Suppressor macrophage treated with lipopolysaccharide for 4 hours (primary cell): Measurements from ENCODE around the gene OSGIN1.

Experiments used
- DNase-seq: peaks from one replicate; pipeline ENCODE4 v3.0.0-alpha.2; 2020

The OSGIN1 gene

GRCh38 chr16:83973581-83974385 lies 20.7 kb downstream of the OSGIN1 start:
- no peak for DNase-seq

GRCh38 chr16:83974475-83974874 lies 21.4 kb downstream of the OSGIN1 start:
- no peak for DNase-seq

- no peak for DNase-seq
These were observed 22.7 kb downstream of the OSGIN1 start for GRCh38 chr16:83975590-83976260.

GRCh38 chr16:83977056-83977815 lies 24.2 kb downstream of the OSGIN1 start:
- no peak for DNase-seq

- DNase-seq, result no peak
These were observed 25.4 kb downstream of the OSGIN1 start for GRCh38 chr16:83978401-83978904.

- DNase-seq, result no peak
These were observed 26.4 kb downstream of the OSGIN1 start for GRCh38 chr16:83979441-83979840.

GRCh38 chr16:83980794-83981193 lies 27.8 kb downstream of the OSGIN1 start:
- DNase-seq, result no peak

- no peak for DNase-seq
These were observed 28.8 kb downstream of the OSGIN1 start for GRCh38 chr16:83981799-83982198.

- no peak for DNase-seq
These were observed 30.5 kb downstream of the OSGIN1 start for GRCh38 chr16:83983491-83983890.

- no peak for DNase-seq
These were observed 36.3 kb downstream of the OSGIN1 start for GRCh38 chr16:83989300-83989699.

GRCh38 chr16:83990492-83990891 lies 37.5 kb downstream of the OSGIN1 start:
- no peak for DNase-seq

- DNase-seq, result no peak
These were observed 39.6 kb downstream of the OSGIN1 start for GRCh38 chr16:83992624-83993023.

GRCh38 chr16:83994087-83994486 lies 41.0 kb downstream of the OSGIN1 start:
- peak; percentile 91 for DNase-seq

GRCh38 chr16:83994703-83995102 lies 41.7 kb downstream of the OSGIN1 start:
- DNase-seq, result no peak

- no peak for DNase-seq
These were observed 42.7 kb downstream of the OSGIN1 start for GRCh38 chr16:83995754-83996153.

GRCh38 chr16:83996481-83997252 lies 43.6 kb downstream of the OSGIN1 start:
- DNase-seq, result no peak

- no peak for DNase-seq
These were observed 45.1 kb downstream of the OSGIN1 start for GRCh38 chr16:83998091-83998490.

GRCh38 chr16:84000989-84001642 lies 48.1 kb downstream of the OSGIN1 start:
- no peak for DNase-seq

- DNase-seq, result no peak
These were observed 48.7 kb downstream of the OSGIN1 start for GRCh38 chr16:84001726-84002125.

- DNase-seq, result no peak
These were observed 50.0 kb downstream of the OSGIN1 start for GRCh38 chr16:84003038-84003437.

GRCh38 chr16:84004442-84004841 lies 51.4 kb downstream of the OSGIN1 start:
- DNase-seq, result no peak

GRCh38 chr16:84005391-84005790 lies 52.4 kb downstream of the OSGIN1 start:
- no peak for DNase-seq
